ENCODE measurements around the gene MAST4. TPM values are rescaled to one million over a fixed set of nuclear protein-coding genes. Genes with fewer than 3 reads are reported as not detected.
A peak's percentile ranks its signal among the peaks of the same experiment; 100 is the strongest.

The MAST4 gene
- total and polyA plus RNA-seq, 4 donors = 3.7 to 9.5 (median 6.5) TPM

GRCh38 chr5:66669862-66670195 lies 73.6 kb downstream of the MAST4 start:
- 60% methylated on average over 3 of the region's 3 CpGs for WGBS
- TF ChIP-seq MAX (IDR thresholded peaks at IDR 0.05) (no peak), EGR1 (IDR thresholded peaks at IDR 0.05; ENCODE audit: low read depth in 2 of 2) (no peak), RAD21 (IDR thresholded peaks at IDR 0.05) (no peak), FOXA2 (IDR thresholded peaks at IDR 0.05) (no peak), SP1 (IDR thresholded peaks at IDR 0.05) (no peak), HNF4A (conservative IDR thresholded peaks at IDR 0.05) (no peak), GABPA (IDR thresholded peaks at IDR 0.05 in 1 of 2, conservative IDR thresholded peaks at IDR 0.05 in 1 of 2) (no peak), REST (IDR thresholded peaks at IDR 0.05) (no peak), TAF1 (conservative IDR thresholded peaks at IDR 0.05) (no peak)
- TF ChIP-seq, protein P1, sequence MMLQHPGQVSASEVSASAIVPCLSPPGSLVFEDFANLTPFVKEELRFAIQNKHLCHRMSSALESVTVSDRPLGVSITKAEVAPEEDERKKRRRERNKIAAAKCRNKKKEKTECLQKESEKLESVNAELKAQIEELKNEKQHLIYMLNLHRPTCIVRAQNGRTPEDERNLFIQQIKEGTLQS (IDR thresholded peaks at IDR 0.05) = no peak
- DNase-seq (ENCODE audit: low spot score) = no peak
- no peaks in the 10 kb centered on the region for H3K9me3 ChIP-seq (ENCODE audit: control insufficient read depth in 4 of 4, low read length in 3 of 4)
- peaks cover 0 to 3% (median under 1%) of the 10 kb centered on the region in 4 donors for H3K4me1 ChIP-seq (ENCODE audit: control insufficient read depth in 4 of 4, insufficient read depth in 4 of 4, low read length in 3 of 4)
- no peak overlapping the region for H3K9ac ChIP-seq (ENCODE audit: low read depth in 1 of 2, low read length in 2 of 2)
- no peak overlapping the region for H3K4me3 ChIP-seq (ENCODE audit: low read depth in 1 of 3, low read length in 3 of 3)
- H3K27me3 ChIP-seq (ENCODE audit: control insufficient read depth in 4 of 4, insufficient read depth in 4 of 4, low read length in 3 of 4) = no peaks in the 10 kb centered on the region
- H3K27ac ChIP-seq (ENCODE audit: low read depth in 1 of 2, low read length in 2 of 2) = no peak overlapping the region
- H3K36me3 ChIP-seq (ENCODE audit: control insufficient read depth in 4 of 4, insufficient read depth in 3 of 4, low read depth in 1 of 4, low read length in 3 of 4) = no peaks in the 10 kb centered on the region

- Histone ChIP-seq H3K4me3 (ENCODE audit: low read depth in 1 of 3, low read length in 3 of 3) (no peak overlapping the region), H3K9me3 (ENCODE audit: control insufficient read depth in 4 of 4, low read length in 3 of 4) (no peaks in the 10 kb centered on the region), H3K9ac (ENCODE audit: low read depth in 1 of 2, low read length in 2 of 2) (no peak overlapping the region), H3K36me3 (ENCODE audit: control insufficient read depth in 4 of 4, insufficient read depth in 3 of 4, low read depth in 1 of 4, low read length in 3 of 4) (no peaks in the 10 kb centered on the region), H3K4me1 (ENCODE audit: control insufficient read depth in 4 of 4, insufficient read depth in 4 of 4, low read length in 3 of 4) (peaks cover 0 to 3% (median under 1%) of the 10 kb centered on the region in 4 donors), H3K27ac (ENCODE audit: low read depth in 1 of 2, low read length in 2 of 2) (no peak overlapping the region), H3K27me3 (ENCODE audit: control insufficient read depth in 4 of 4, insufficient read depth in 4 of 4, low read length in 3 of 4) (no peaks in the 10 kb centered on the region)
- TF ChIP-seq FOXA2 (IDR thresholded peaks at IDR 0.05) = no peak
- no peak for TF ChIP-seq SP1 (IDR thresholded peaks at IDR 0.05)
- peak in 1 of 2 donors; percentile 4 for TF ChIP-seq HNF4A (conservative IDR thresholded peaks at IDR 0.05)
- no peak for TF ChIP-seq HNF4G (IDR thresholded peaks at IDR 0.05)
- TF ChIP-seq REST (IDR thresholded peaks at IDR 0.05) = no peak
- DNase-seq (ENCODE audit: low spot score) = no peak
- WGBS = 34% methylated on average over 2 of the region's 2 CpGs
Observed at GRCh38 chr5:66671305-66671704, 75.1 kb downstream of the MAST4 start.

Measured in liver (tissue), 9 donors.